Astrocyte of the cerebellum (primary cell): ENCODE results near the gene DMRTC2.

ENCODE experiments used
- DNase-seq: peaks from one replicate; pipeline ENCODE4 v3.0.0-alpha.2; 2011; ENCODE audit warnings: low read depth
- H3K4me3 ChIP-seq: 2 replicates; pipeline ENCODE4 v1.5.1; 2011; ENCODE audit warnings: mild to moderate bottlenecking, low read depth, low read length, moderate library complexity
- in situ Hi-C: cut with HindIII; loops from 2 replicates; pipeline ENCODE4 v1.10.0; 2017; ENCODE audit warnings: low sequenced_read_pairs
- TF ChIP-seq, protein P1 (sequence below): IDR thresholded peaks from 2 replicates; pipeline ENCODE4 v1.5.1; 2012; ENCODE audit warnings: low read length, low read depth, moderate library complexity, mild to moderate bottlenecking; ENCODE audit errors: missing control alignments

The DMRTC2 gene

DNA sequence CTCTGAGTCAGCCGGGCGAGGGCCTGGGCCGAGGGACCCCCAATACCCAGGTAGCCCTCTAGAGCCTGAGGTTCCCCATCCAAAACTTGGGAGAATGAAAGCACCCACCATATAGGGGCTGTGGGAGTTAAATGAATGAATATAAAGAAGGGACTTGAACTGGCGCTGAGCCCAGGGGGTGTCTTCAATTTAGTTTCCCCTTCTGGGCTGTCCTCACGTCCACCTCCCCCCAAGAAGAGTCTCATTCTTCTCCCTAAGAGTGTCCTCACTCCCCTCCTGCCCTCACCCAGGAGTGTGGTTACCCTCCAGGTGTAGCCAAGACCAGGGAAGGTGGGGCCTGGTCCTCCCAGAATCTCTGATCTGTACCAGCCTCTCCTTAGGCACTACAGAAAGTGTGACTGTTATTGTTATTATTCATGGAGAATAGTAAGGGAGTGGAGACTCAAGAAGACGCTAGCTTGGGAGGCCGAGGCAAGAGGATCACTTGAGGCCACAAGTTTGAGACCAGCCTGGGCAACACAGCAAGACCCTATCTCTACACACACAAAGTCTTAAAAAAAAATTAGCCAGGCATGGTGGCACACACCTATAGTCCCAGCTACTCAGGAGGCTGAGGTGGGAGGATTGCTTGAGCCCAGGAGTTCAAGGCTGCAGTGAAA lies 35.0 kb downstream of the DMRTC2 start:
- TF ChIP-seq, protein P1, sequence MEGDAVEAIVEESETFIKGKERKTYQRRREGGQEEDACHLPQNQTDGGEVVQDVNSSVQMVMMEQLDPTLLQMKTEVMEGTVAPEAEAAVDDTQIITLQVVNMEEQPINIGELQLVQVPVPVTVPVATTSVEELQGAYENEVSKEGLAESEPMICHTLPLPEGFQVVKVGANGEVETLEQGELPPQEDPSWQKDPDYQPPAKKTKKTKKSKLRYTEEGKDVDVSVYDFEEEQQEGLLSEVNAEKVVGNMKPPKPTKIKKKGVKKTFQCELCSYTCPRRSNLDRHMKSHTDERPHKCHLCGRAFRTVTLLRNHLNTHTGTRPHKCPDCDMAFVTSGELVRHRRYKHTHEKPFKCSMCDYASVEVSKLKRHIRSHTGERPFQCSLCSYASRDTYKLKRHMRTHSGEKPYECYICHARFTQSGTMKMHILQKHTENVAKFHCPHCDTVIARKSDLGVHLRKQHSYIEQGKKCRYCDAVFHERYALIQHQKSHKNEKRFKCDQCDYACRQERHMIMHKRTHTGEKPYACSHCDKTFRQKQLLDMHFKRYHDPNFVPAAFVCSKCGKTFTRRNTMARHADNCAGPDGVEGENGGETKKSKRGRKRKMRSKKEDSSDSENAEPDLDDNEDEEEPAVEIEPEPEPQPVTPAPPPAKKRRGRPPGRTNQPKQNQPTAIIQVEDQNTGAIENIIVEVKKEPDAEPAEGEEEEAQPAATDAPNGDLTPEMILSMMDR = no peak
- DNase-seq = no peak
- no peak overlapping the region for H3K4me3 ChIP-seq
- in situ Hi-C loops = no loop called here

DNA sequence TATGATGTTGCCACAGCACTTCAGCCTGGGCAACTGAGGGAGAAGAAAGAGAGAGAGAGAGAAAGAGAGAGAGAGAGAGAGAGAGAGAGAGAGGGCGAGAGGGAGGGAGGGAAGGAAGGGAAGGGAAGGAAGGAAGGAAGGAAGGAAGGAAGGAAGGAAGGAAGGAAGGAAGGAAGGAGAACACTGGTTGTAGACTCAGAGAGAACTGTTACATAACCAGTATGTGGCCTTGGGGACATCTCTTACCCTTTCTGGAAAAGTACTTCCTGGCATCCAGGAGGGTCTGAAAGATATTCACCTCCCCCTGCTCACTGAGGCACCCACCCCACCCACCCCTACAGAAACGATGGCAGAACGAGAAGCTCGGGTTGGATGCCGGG lies 35.5 kb downstream of the DMRTC2 start:
- TF ChIP-seq, protein P1 = no peak
- DNase-seq = no peak
- in situ Hi-C loops = no loop called here

DNA sequence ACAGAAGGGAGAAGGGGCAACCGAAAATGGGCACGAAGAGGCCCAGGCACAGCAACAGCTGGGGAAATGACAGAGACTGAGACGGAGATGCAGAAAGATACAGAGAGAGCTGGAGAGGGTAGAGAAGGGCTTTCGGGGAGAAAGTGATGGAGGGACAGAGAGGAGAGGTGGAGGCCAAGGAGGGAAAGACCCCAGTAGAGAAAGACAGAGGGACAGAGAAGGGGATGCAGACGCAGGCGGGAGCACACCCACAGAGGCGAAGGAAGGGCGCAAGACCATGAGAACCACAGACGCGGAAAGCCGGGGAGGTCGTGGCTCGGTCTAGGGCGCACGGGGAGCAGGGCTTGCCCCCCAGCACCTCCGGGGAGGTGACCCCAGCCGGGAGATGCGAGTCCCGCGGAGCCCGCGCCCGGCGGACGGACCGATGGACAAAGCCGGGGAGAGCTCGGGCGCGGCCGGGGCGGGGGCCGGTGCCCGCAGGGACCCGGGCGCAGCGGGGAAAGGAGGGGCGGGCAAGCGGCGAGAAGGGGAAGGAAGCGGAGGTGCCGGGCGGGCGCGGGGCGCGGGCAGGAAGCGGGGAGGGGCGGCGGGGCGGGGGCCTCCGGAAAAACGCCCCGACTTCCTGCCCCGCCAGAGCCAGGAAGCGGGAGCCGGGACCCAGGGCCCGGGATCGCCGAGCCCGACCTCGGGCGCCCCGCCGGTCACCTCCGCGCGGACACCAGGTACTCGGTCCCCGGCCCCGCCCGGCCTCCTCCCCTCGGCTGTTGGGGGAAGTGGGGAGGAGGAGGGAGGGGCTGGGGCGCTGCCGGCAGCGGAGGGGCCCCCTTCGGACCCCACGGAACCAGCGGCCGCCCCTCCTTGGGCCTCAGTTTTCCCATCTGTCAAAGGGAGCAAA lies 38.0 kb downstream of the DMRTC2 start, which contains the start of gene ARHGEF1:
Gene ARHGEF1, plus strand, starts transcription at position 617 of the 895 bp plus-strand sequence. CDS start 4,899 bp downstream, outside the sequence.
- DNase-seq = no peak
- TF ChIP-seq, protein P1 = no peak
- peak within 1 kb of the TSS; percentile 61 for H3K4me3 ChIP-seq
- in situ Hi-C loops = no loop called here

More for the DNA sequence above, 35.5 kb downstream of the DMRTC2 start:
- no peak overlapping the region for H3K4me3 ChIP-seq

DNA sequence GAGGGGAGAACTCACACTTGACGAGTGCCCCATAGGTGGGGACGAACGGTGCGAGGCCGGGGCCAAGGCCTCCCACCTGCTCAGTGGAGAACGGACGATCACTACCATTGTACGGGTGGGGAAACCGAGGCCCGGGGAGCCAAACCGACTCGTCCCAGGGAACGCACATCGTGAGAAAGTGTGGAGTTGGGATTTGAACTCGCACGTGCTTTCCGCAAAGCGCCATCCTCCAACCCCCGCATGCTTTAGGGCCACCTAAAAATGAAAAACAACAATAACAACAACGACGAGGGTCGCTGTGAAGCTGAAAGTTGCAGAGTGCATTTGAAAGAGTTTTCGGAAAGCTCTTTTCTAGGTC lies 38.6 kb downstream of the DMRTC2 start:
- no peak for DNase-seq
- H3K4me3 ChIP-seq = peak overlapping the region; percentile 61
- TF ChIP-seq, protein P1 = no peak
- in situ Hi-C loops = no loop called here

DNA sequence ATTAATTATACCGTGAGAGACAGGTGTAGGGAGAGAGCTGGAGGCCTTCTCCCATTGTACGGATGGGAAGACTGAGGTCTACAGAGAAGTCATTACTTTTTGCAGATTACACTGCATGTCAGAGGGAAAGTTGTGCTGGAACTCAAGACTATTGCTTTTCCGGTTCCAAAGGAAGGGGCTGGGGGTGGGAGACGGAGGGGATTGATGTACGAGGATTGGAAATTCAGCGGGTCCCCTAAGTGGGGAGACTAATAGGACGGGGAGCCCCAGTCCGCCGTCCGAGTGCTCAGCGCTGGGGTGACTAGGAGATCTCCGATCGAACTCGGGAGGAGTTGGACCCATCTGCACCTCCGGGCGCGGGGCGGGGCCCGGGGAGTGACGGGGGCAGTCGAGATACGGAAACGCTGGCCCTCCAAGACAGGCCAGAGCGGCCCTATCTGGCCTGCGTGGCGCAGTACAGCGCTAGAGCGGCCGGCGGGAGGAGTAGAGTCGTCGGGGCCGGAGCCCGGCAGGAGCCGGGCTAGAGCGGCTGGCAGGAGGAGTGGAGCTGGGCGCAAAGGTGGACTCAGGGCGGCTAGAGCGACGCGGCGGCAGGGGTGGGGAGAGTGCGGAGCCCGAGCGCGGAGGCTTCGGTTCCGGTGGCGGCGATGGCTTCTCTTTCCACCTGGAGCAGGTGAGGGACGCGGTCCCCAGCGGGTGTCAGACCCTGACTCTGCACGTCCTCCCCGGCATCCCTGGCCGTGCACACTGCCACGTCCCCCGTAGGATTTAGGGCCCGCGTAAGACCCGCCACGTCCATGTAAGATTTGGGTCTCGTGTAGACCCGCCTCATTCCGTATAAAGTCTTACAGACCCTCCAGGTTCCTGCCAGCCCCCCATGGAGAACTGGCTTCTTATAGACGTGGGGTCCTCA lies 39.2 kb downstream of the DMRTC2 start:
- in situ Hi-C loops = no loop called here
- H3K4me3 ChIP-seq = peak overlapping the region; percentile 61
- DNase-seq = peak; percentile 85
- TF ChIP-seq, protein P1 = peak; percentile 8
